ENCODE data around the gene USE1. TPM values are rescaled to one million over a fixed set of nuclear protein-coding genes. Genes with fewer than 3 reads are reported as not detected.
A peak's percentile ranks its signal among the peaks of the same experiment; 100 is the strongest.

Gene USE1
- total RNA-seq, 2 donors from 2014 or later, result 28.6 to 39.1 TPM

DNA sequence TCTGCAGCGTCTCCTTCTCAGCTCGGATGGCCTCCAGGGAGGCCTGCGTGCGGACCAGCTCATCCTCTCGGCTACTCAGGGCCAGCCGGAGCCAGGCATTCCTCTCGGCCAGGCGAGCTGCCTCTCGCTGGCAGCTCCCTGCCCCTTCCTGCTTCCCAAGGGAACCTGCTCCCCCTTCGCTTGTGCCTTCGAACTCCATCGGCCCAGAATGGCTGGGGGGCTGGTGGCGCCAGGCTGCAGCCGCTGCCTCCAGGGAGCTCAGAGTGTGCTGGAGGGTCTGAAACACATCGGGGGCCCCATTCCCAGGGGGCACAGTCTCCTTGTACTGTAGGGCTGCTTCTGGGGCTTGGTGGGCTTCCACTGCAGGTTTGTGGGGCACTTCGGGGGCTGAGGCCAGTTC is 47.4 kb downstream of the USE1 start:
- ATAC-seq (no peak), DNase-seq (ENCODE audit: low spot score in 2 of 2) (no peak)
- H3K27ac Mint-ChIP-seq, result no peak overlapping the region
- H3K36me3 Mint-ChIP-seq, result peaks cover 0 to 2% of the 10 kb centered on the region in 2 donors
- H3K9me3 Mint-ChIP-seq, result no peaks in the 10 kb centered on the region

DNA sequence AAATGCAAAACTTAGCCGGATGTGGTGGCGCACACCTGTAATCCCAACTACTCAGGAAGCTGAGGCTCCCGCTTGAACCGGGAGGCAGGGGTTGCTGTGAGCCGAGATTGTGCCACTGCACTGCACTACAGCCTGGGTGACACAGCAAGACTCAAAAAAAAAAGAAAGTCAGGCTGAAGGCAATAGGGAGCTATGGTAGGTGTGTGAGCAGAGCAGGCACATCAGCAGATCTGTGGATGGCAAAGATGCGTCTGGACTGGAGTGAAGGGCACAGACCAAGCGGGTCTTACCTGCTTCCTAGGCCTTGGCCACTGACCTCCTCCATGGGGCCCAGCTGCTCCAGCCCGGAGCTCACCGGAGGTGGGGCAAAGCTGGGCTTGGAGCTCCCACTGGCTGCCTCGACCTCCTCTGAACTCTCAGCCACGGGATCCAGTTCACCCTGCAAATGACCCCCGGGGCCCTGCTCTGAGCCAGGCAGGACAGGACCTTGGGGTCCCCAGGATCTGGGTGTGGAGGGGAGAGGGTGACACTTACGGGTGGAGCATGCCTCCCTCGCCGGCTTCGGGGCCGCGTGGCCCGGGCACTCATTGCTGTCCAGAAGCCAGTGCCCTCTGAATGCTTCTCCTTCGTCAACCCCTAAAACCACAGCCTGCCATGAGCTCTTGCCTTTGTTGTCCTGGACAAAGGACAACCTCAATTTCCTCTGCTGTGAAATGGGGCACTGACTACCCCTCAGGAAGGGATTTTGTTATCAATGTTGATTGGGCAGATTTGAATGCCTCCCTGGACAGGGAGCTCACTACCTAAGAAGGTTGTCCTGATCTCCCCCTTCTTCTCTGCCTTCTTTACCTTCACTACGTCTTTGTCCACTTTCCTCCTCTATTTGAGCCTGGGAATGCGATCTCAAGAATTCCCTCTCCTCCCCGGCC is 48.8 kb downstream of the USE1 start:
- Mint-ChIP-seq H3K9me3 (no peaks in the 10 kb centered on the region), H3K27ac (peak overlapping the region in 1 of 2 donors; percentile 66), H3K36me3 (peaks cover 5 to 8% of the 10 kb centered on the region in 2 donors)
- ATAC-seq (no peak), DNase-seq (ENCODE audit: low spot score in 2 of 2) (no peak)

- Mint-ChIP-seq H3K27ac (peak within 1 kb of the TSS in 1 of 2 donors; percentile 66), H3K36me3 (peaks cover 5 to 8% of the 10 kb centered on the region in 2 donors), H3K9me3 (no peaks in the 10 kb centered on the region)
- ATAC-seq, result no peak
- no peak for DNase-seq (ENCODE audit: low spot score in 2 of 2)
Observed at GRCh38 chr19:17264641-17264979, 49.5 kb downstream of the USE1 start, which contains the start of gene USHBP1. Gene USHBP1 (minus strand): TSS chr19:17264745. CDS start chr19:17264299, 446 bp downstream.

DNA sequence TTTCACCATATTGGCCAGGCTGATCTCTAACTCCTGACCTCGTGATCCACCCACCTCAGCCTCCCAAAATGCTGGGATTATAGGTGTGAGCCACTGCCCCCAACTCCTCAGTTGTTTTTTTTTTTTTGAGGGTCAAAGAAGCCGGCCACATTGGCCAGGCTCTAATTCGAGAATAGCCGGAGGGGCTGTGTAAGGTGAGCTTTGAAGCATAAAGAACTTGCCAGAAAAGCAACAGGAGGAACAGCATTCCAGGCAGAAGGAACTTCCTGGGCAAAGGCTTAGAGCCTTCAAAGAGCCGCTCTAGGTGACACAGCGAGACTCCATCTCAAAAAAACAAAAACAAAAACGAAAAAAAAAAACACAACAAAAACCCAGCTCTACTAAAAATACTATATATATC is 50.9 kb downstream of the USE1 start:
- no peak overlapping the region for H3K27ac Mint-ChIP-seq
- H3K9me3 Mint-ChIP-seq, result no peaks in the 10 kb centered on the region

GRCh38 chr19:17266589-17266974 is 51.4 kb downstream of the USE1 start:
- Mint-ChIP-seq H3K9me3 (no peaks in the 10 kb centered on the region), H3K36me3 (peaks cover 5 to 8% of the 10 kb centered on the region in 2 donors), H3K27ac (peak overlapping the region; percentile 63 to 90)
- ATAC-seq (no peak), DNase-seq (ENCODE audit: low spot score in 2 of 2) (no peak)

More for the DNA sequence above, 50.9 kb downstream of the USE1 start:
- DNase-seq (ENCODE audit: low spot score in 2 of 2) (no peak), ATAC-seq (no peak)
- peaks cover 5 to 8% of the 10 kb centered on the region in 2 donors for H3K36me3 Mint-ChIP-seq

- Mint-ChIP-seq H3K9me3 (no peaks in the 10 kb centered on the region), H3K36me3 (peaks cover 5 to 8% of the 10 kb centered on the region in 2 donors), H3K27ac (peak within 1 kb of the TSS; percentile 63 to 90)
- ATAC-seq (peak; percentile 94 to 95), DNase-seq (ENCODE audit: low spot score in 2 of 2) (peak; percentile 92 to 96)
Observed at GRCh38 chr19:17266975-17267788, 52.0 kb downstream of the USE1 start, which contains the start of gene BABAM1. Gene BABAM1 (plus strand): TSS chr19:17267443. CDS start chr19:17268807, 1,364 bp downstream.

GRCh38 chr19:17268754-17269153 is 53.6 kb downstream of the USE1 start:
- peak overlapping the region; percentile 36 to 90 for H3K27ac Mint-ChIP-seq
- ATAC-seq (no peak), DNase-seq (ENCODE audit: low spot score in 2 of 2) (no peak)
- peaks cover 5 to 8% of the 10 kb centered on the region in 2 donors for H3K36me3 Mint-ChIP-seq
- H3K9me3 Mint-ChIP-seq, result no peaks in the 10 kb centered on the region

Other genes with a start within 250 kb of the USE1 start
- gene CPAMD8, start 188.5 kb upstream of the USE1 start, total RNA-seq, result under 1 TPM; 0.19 to 0.75 TPM
- gene HAUS8, start 139.9 kb upstream of the USE1 start, total RNA-seq, result 10 to 100 TPM; 31.6 to 57.1 TPM
- 100 to 1,000 TPM; 112 to 142 TPM for gene MYO9B, start 139.6 kb upstream of the USE1 start, total RNA-seq
- gene OCEL1, start 10.9 kb downstream of the USE1 start, total RNA-seq, result 10 to 100 TPM; 14.3 to 17.1 TPM
- 10 to 100 TPM in 1 of 2 donors, 1 to 10 TPM in 1; 5.8 to 12.9 TPM for gene NR2F6, start 30.6 kb downstream of the USE1 start, total RNA-seq
- gene USHBP1, start 49.4 kb downstream of the USE1 start, total RNA-seq, result under 1 TPM; 0.43 to 0.49 TPM
- gene BABAM1, start 52.1 kb downstream of the USE1 start, total RNA-seq, result 100 to 1,000 TPM; 115 to 125 TPM
- gene ANKLE1, start 66.5 kb downstream of the USE1 start, total RNA-seq, result 10 to 100 TPM in 1 of 2 donors, 1 to 10 TPM in 1; 8.4 to 13.7 TPM
- 10 to 100 TPM; 10.4 to 10.5 TPM for gene ABHD8, start 88.1 kb downstream of the USE1 start, total RNA-seq
- 100 to 1,000 TPM in 1 of 2 donors, 10 to 100 TPM in 1; 70.2 to 100 TPM for gene MRPL34, start 90.5 kb downstream of the USE1 start, total RNA-seq
- 10 to 100 TPM; 30.0 to 39.7 TPM for gene DDA1, start 94.2 kb downstream of the USE1 start, total RNA-seq
- gene ANO8, start 119.5 kb downstream of the USE1 start, total RNA-seq, result 1 to 10 TPM; 4.5 to 7.2 TPM
- gene GTPBP3, start 122.2 kb downstream of the USE1 start, total RNA-seq, result 10 to 100 TPM; 11.1 to 46.1 TPM
- under 1 TPM in 1 of 2 donors, not detected in 1; 0.20 TPM for gene PLVAP, start 162.0 kb downstream of the USE1 start, total RNA-seq
- gene CCDC194, start 178.8 kb downstream of the USE1 start, total RNA-seq, result 1 to 10 TPM; 2.2 to 3.7 TPM
- 100 to 1,000 TPM in 1 of 2 donors, 10 to 100 TPM in 1; 77.4 to 126 TPM for gene BST2, start 190.3 kb downstream of the USE1 start, total RNA-seq
- 10 to 100 TPM; 34.4 to 55.2 TPM for gene MVB12A, start 204.7 kb downstream of the USE1 start, total RNA-seq
- not detected for gene TMEM221, start 233.3 kb downstream of the USE1 start, total RNA-seq
- not detected for gene NXNL1, start 245.6 kb downstream of the USE1 start, total RNA-seq

Data from activated naive CD4-positive, alpha-beta T cell treated with anti-CD3 and anti-CD28 coated beads, Interleukin-2, amount 50 U/mL, for 72 hours (primary cell).